Lung (tissue), 12 donors: ENCODE measurements around the gene PRDM16. TPM values are rescaled to one million over a fixed set of nuclear protein-coding genes. Genes with fewer than 3 reads are reported as not detected.

ENCODE experiments used
- ATAC-seq: fragments of 200-7000 bp; cut with Tn5 transposase; one replicate; pipeline ENCODE4 v1.9.1; 2020; ENCODE audit warnings: moderate number of reproducible peaks; ENCODE audit not compliant: insufficient read depth, low FRiP score
- DNase-seq, 3 donors: peaks; one replicate each; pipeline ENCODE4 v3.0.0-alpha.2; 2013 to 2017
- H3K27ac ChIP-seq, 2 donors: one replicate each; pipeline ENCODE4 v1.5.1; 2013; ENCODE audit warnings: mild to moderate bottlenecking in 2 of 2, moderate library complexity in 2 of 2, control low read depth in 1 of 2, inconsistent platforms in 1 of 2, low read depth in 1 of 2, low read length in 1 of 2
- H3K27me3 ChIP-seq, 3 donors: one replicate each; pipeline ENCODE4 v1.5.1; 2013; ENCODE audit warnings: low read length in 2 of 3; ENCODE audit not compliant: control insufficient read depth in 3 of 3, insufficient read depth in 3 of 3
- H3K36me3 ChIP-seq, 4 donors: one replicate each; pipeline ENCODE4 v1.5.1; 2013; ENCODE audit warnings: low read length in 4 of 4, mild to moderate bottlenecking in 1 of 4, moderate library complexity in 1 of 4; ENCODE audit not compliant: control insufficient read depth in 4 of 4, insufficient read depth in 4 of 4
- H3K4me1 ChIP-seq, 5 donors: one replicate each; pipeline ENCODE4 v1.5.1; 2013; ENCODE audit warnings: low read length in 5 of 5, mild to moderate bottlenecking in 2 of 5, moderate library complexity in 1 of 5; ENCODE audit not compliant: control insufficient read depth in 5 of 5, insufficient read depth in 5 of 5
- H3K4me3 ChIP-seq: one replicate; pipeline ENCODE4 v1.5.1; 2013; ENCODE audit warnings: mild to moderate bottlenecking, control low read depth, moderate library complexity
- H3K9ac ChIP-seq, 2 donors: one replicate each; pipeline ENCODE4 v1.5.1; 2013; ENCODE audit warnings: low read length in 2 of 2, control low read depth in 1 of 2; ENCODE audit not compliant: insufficient read depth in 1 of 2
- H3K9me3 ChIP-seq, 4 donors: one replicate each; pipeline ENCODE4 v1.5.1; 2013; ENCODE audit warnings: low read length in 3 of 4, mild to moderate bottlenecking in 1 of 4, moderate library complexity in 1 of 4; ENCODE audit not compliant: control insufficient read depth in 4 of 4, insufficient read depth in 3 of 4
- WGBS, 2 donors: extraction: QIAGEN DNeasy Blood & Tissue Kit; methylation state at CpG; one replicate each; pipeline ENCODE4 v1.1.7; 2013; 5-methylcytosine and 5-hydroxymethylcytosine counted together
- polyA plus RNA-seq, 2 donors: library from polyadenylated mRNA; stranded (reverse); fragments of 200-250 nt; gene quantifications; one replicate each; pipeline ENCODE4 v1.2.1, GENCODE V29; 2013
- total RNA-seq, 2 donors: library from RNA; depleted of rRNA in 1 of 2; stranded (reverse); fragments of >200 nt in 1 of 2; gene quantifications; one replicate each; pipeline ENCODE4 v1.2.1, GENCODE V29; 2014 to 2021
- TF ChIP-seq, protein P1 (sequence below): IDR thresholded peaks from 2 replicates; pipeline ENCODE4 v1.5.1; 2012; ENCODE audit warnings: mild to moderate bottlenecking; ENCODE audit errors: control extremely low read depth, extremely low read depth
- donor health status: control.
- donor health status: control.
- donor health status: Bipolar disorder and iron deficiency.
- donor health status: healthy.
- donor health status: DM: yes; HTN: yes; CAD: no.

The PRDM16 gene
- total and polyA plus RNA-seq, 4 donors, result 2.4 to 36.5 (median 13.1) TPM

GRCh38 chr1:3338725-3339070 lies 269.7 kb downstream of the PRDM16 start:
- peaks cover 0 to 5% (median 2%) of the 10 kb centered on the region in 3 donors for H3K27me3 ChIP-seq
- 62 to 65% methylated on average over 4 of the region's 4 CpGs for WGBS, 2 donors
- H3K9ac ChIP-seq, result no peak overlapping the region
- DNase-seq (no peak), ATAC-seq (no peak)
- H3K36me3 ChIP-seq, result no peaks in the 10 kb centered on the region
- H3K4me1 ChIP-seq, result peaks cover 0 to 30% (median 9%) of the 10 kb centered on the region in 5 donors
- TF ChIP-seq, protein P1, sequence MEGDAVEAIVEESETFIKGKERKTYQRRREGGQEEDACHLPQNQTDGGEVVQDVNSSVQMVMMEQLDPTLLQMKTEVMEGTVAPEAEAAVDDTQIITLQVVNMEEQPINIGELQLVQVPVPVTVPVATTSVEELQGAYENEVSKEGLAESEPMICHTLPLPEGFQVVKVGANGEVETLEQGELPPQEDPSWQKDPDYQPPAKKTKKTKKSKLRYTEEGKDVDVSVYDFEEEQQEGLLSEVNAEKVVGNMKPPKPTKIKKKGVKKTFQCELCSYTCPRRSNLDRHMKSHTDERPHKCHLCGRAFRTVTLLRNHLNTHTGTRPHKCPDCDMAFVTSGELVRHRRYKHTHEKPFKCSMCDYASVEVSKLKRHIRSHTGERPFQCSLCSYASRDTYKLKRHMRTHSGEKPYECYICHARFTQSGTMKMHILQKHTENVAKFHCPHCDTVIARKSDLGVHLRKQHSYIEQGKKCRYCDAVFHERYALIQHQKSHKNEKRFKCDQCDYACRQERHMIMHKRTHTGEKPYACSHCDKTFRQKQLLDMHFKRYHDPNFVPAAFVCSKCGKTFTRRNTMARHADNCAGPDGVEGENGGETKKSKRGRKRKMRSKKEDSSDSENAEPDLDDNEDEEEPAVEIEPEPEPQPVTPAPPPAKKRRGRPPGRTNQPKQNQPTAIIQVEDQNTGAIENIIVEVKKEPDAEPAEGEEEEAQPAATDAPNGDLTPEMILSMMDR, result no peak
- no peak overlapping the region for H3K4me3 ChIP-seq
- H3K9me3 ChIP-seq, result peaks cover 0 to 11% (median 3%) of the 10 kb centered on the region in 4 donors
- H3K27ac ChIP-seq, result peak overlapping the region in 1 of 2 donors; percentile 8

DNA sequence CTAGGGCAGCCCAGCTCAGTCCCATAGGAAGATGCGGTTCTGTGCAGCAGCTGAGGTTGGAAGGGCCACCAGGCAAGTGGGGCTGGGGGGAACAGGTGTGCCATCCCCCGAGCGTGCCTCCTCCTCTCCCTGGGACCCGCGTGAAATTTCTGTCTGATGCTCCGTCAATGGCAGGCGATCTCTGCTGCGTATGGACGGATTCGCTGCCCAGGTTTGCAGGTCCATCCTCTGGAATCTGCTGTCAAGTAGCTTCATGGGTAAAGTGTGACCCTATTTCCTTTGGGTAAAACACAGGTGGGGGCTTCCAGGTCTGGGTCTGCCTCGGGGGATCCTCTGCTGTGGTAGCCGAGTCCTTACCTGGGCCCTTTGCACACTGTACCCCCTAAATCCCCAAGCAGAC lies 270.9 kb downstream of the PRDM16 start:
- Histone ChIP-seq H3K27me3 (peaks cover 0 to 5% (median 2%) of the 10 kb centered on the region in 3 donors), H3K9ac (no peak overlapping the region), H3K36me3 (no peaks in the 10 kb centered on the region), H3K27ac (no peak overlapping the region), H3K9me3 (peaks cover 0 to 16% (median 8%) of the 10 kb centered on the region in 4 donors), H3K4me1 (peaks cover 0 to 30% (median 8%) of the 10 kb centered on the region in 5 donors), H3K4me3 (no peak overlapping the region)
- TF ChIP-seq, protein P1, result no peak
- 91 to 95% methylated on average over 12 of the region's 12 CpGs for WGBS, 2 donors
- DNase-seq (no peak), ATAC-seq (no peak)

- Histone ChIP-seq H3K27ac (no peak overlapping the region), H3K27me3 (peaks cover 0 to 5% (median 2%) of the 10 kb centered on the region in 3 donors), H3K9me3 (peaks cover 0 to 20% (median 10%) of the 10 kb centered on the region in 4 donors), H3K4me3 (no peak overlapping the region), H3K4me1 (peaks cover 0 to 30% (median under 1%) of the 10 kb centered on the region in 5 donors), H3K36me3 (no peaks in the 10 kb centered on the region), H3K9ac (no peak overlapping the region)
- TF ChIP-seq, protein P1, result no peak
- 73 to 90% methylated on average over 16 to 17 of the region's 17 CpGs for WGBS, 2 donors
- DNase-seq (no peak), ATAC-seq (no peak)
These were observed 271.7 kb downstream of the PRDM16 start for GRCh38 chr1:3340548-3341235.
